MCF 10A (cell line): ENCODE measurements around the gene SEMA3C. TPM values are rescaled to one million over a fixed set of nuclear protein-coding genes. Genes with fewer than 3 reads are reported as not detected.

Source experiments
- BruUV-seq: library from RNA; stranded (reverse); fragments of 400-500 nt; replicated peaks from 2 replicates; lab custom pipeline; 2021; lab: Mats Ljungman, UMichigan
- CTCF ChIA-PET: fragments of 300-600 bp; sonication (Branson Sonifier 250); formaldehyde crosslinking; extraction: SDS; loops from one replicate; lab custom pipeline; 2021; ENCODE audit warnings: antibody characterized with exemption, inconsistent platforms; lab: Yijun Ruan, JAX
- POLR2A ChIA-PET: fragments of 300-600, 350-650 bp; sonication (Branson Sonifier 250); formaldehyde crosslinking; extraction: SDS; loops from one replicate; lab custom pipeline; 2020; ENCODE audit warnings: antibody characterized with exemption, inconsistent platforms; lab: Yijun Ruan, JAX
- DNase-seq: peaks from one replicate; pipeline ENCODE4 v3.0.0-alpha.2; 2018; ENCODE audit not compliant: unreplicated experiment
- H3K27ac Mint-ChIP-seq: one replicate; pipeline ENCODE4 v1.8.0; 2022; ENCODE audit warnings: mild to moderate bottlenecking, low read depth, mixed read lengths; ENCODE audit not compliant: unreplicated experiment
- H3K27me3 Mint-ChIP-seq: one replicate; pipeline ENCODE4 v1.8.0; 2022; ENCODE audit warnings: mixed read lengths; ENCODE audit not compliant: insufficient read depth, unreplicated experiment
- H3K36me3 Mint-ChIP-seq: one replicate; pipeline ENCODE4 v1.8.0; 2022; ENCODE audit warnings: mild to moderate bottlenecking, moderate library complexity, mixed read lengths; ENCODE audit not compliant: insufficient read depth, unreplicated experiment
- H3K4me1 Mint-ChIP-seq: one replicate; pipeline ENCODE4 v1.8.0; 2022; ENCODE audit warnings: mixed read lengths; ENCODE audit not compliant: insufficient read depth, unreplicated experiment
- H3K4me3 Mint-ChIP-seq: one replicate; pipeline ENCODE4 v1.8.0; 2022; ENCODE audit warnings: mild to moderate bottlenecking, moderate library complexity, mixed read lengths; ENCODE audit not compliant: unreplicated experiment
- H3K9me3 Mint-ChIP-seq: one replicate; pipeline ENCODE4 v1.8.0; 2022; ENCODE audit warnings: mixed read lengths; ENCODE audit not compliant: unreplicated experiment
- CTCF ChIP-seq: fragments of 200-600 bp; IDR thresholded peaks from one replicate; pipeline ENCODE4 v1.8.0; 2022; ENCODE audit warnings: antibody characterized with exemption, mild to moderate bottlenecking; ENCODE audit not compliant: unreplicated experiment
- intact Hi-C: fragments of 100-400 bp; cut with micrococcal nuclease; formaldehyde crosslinking; loops from 2 replicates; pipeline ENCODE4 v1.14.1; 2022
- total RNA-seq: library from RNA; stranded (reverse); gene quantifications from 2 replicates; pipeline ENCODE4 v1.2.3, GENCODE V29; 2022

Gene SEMA3C
- total RNA-seq, 1 experiment from 2014 or later, result 140 TPM

GRCh38 chr7:80707318-80707717 lies 211.5 kb downstream of the SEMA3C start:
- no peak overlapping the region for H3K4me3 Mint-ChIP-seq
- no TSS peak for BruUV-seq
- H3K27me3 Mint-ChIP-seq, result no peaks in the 10 kb centered on the region
- TF ChIP-seq CTCF, result no peak
- no peaks in the 10 kb centered on the region for H3K9me3 Mint-ChIP-seq
- H3K4me1 Mint-ChIP-seq, result peaks cover 14% of the 10 kb centered on the region
- no peak for DNase-seq
- ChIA-PET POLR2A (no interaction called here), CTCF (interaction anchor here (0.6 to 1.7 kb wide), 2 partner anchors 244 to 750 kb away, joined by 4 to 8 read pairs; no protein-coding TSS in a partner anchor)
- intact Hi-C loops, result no loop called here
- H3K27ac Mint-ChIP-seq, result no peak overlapping the region
- no peaks in the 10 kb centered on the region for H3K36me3 Mint-ChIP-seq

GRCh38 chr7:80705130-80705781 lies 213.6 kb downstream of the SEMA3C start:
- peaks cover 14% of the 10 kb centered on the region for H3K4me1 Mint-ChIP-seq
- H3K27ac Mint-ChIP-seq, result no peak overlapping the region
- BruUV-seq, result no TSS peak
- no peaks in the 10 kb centered on the region for H3K36me3 Mint-ChIP-seq
- ChIA-PET CTCF (no interaction called here), POLR2A (no interaction called here)
- no peak for DNase-seq
- intact Hi-C loops, result no loop called here
- H3K27me3 Mint-ChIP-seq, result no peaks in the 10 kb centered on the region
- no peak overlapping the region for H3K4me3 Mint-ChIP-seq
- H3K9me3 Mint-ChIP-seq, result no peaks in the 10 kb centered on the region
- TF ChIP-seq CTCF, result no peak

- no peaks in the 10 kb centered on the region for H3K27me3 Mint-ChIP-seq
- no TSS peak for BruUV-seq
- no peaks in the 10 kb centered on the region for H3K36me3 Mint-ChIP-seq
- H3K4me3 Mint-ChIP-seq, result no peak overlapping the region
- intact Hi-C loops, result no loop called here
- TF ChIP-seq CTCF, result no peak
- ChIA-PET CTCF (interaction anchor here (0.9 to 3.5 kb wide), 6 partner anchors 215 to 767 kb away, joined by 3 to 24 read pairs (median 6); partner anchors contain the start of gene SEMA3C), POLR2A (interaction anchor here (0.6 kb wide), 1 partner anchor 305 kb away, joined by 5 read pairs; no protein-coding TSS in a partner anchor)
- H3K9me3 Mint-ChIP-seq, result no peaks in the 10 kb centered on the region
- H3K27ac Mint-ChIP-seq, result no peak overlapping the region
- no peak for DNase-seq
- peaks cover 24% of the 10 kb centered on the region for H3K4me1 Mint-ChIP-seq
These were observed 215.6 kb downstream of the SEMA3C start for GRCh38 chr7:80703272-80703671.

GRCh38 chr7:80699721-80700256 lies 219.1 kb downstream of the SEMA3C start:
- intact Hi-C loops, result loop anchor here (1.0 kb wide), 4 partner anchors 33 to 771 kb away; no protein-coding TSS in a partner anchor
- peaks cover 10% of the 10 kb centered on the region for H3K4me1 Mint-ChIP-seq
- POLR2A ChIA-PET, result interaction anchor here (1.1 kb wide), 1 partner anchor 187 kb away, joined by 4 read pairs; no protein-coding TSS in a partner anchor
- H3K4me3 Mint-ChIP-seq, result no peak overlapping the region
- no TSS peak for BruUV-seq
- H3K27me3 Mint-ChIP-seq, result no peaks in the 10 kb centered on the region
- H3K9me3 Mint-ChIP-seq, result no peaks in the 10 kb centered on the region
- peak overlapping the region; percentile 50 for H3K27ac Mint-ChIP-seq
- CTCF ChIA-PET, result interaction anchor here (0.6 to 5.5 kb wide), 9 partner anchors 12 to 771 kb away, joined by 3 to 32 read pairs (median 11); no protein-coding TSS in a partner anchor
- H3K36me3 Mint-ChIP-seq, result no peaks in the 10 kb centered on the region
- peak; percentile 51 for DNase-seq
- no peak for TF ChIP-seq CTCF
